Measurements from ENCODE around the gene PCDHA2.
"Not testable (repeated sequence)": the region's sequence is repeated elsewhere in the genome, so short reads cannot be mapped to it uniquely, and the experiment has no call there.

PCDHA2 gene

GRCh38 chr5:140821375-140822280, 27.0 kb downstream of the PCDHA2 start, which contains the start of gene PCDHA5:
Gene PCDHA5 (plus strand): TSS chr5:140821613.
- no peak for DNase-seq

DNA sequence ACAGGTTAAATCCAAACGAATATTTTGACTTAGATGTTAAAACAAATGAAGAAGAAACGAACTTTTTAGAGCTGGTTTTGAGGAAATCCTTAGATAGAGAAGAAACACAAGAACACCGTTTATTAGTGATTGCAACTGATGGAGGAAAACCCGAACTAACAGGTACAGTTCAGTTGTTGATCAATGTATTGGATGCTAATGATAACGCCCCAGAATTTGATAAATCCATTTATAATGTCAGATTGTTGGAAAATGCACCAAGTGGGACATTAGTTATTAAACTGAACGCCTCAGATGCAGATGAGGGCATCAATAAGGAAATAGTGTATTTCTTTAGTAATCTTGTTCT, 27.6 kb downstream of the PCDHA2 start:
- DNase-seq, result no peak

GRCh38 chr5:140822969-140823368, 28.3 kb downstream of the PCDHA2 start:
- not testable (repeated sequence) for DNase-seq

DNA sequence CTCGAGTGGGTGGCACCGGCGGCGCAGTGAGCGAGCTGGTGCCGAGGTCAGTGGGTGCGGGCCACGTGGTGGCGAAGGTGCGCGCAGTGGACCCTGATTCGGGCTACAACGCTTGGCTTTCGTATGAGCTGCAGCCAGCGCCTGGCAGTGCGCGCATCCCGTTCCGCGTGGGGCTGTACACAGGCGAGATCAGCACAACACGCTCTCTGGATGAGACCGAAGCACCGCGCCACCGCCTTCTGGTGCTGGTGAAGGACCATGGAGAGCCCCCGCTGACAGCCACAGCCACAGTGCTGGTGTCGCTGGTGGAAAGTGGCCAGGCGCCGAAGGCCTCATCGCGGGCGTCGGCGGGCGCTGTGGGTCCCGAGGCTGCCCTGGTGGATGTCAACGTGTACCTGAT, 28.8 kb downstream of the PCDHA2 start:
- DNase-seq, result no peak

GRCh38 chr5:140827704-140828361, 33.2 kb downstream of the PCDHA2 start, which contains the start of gene PCDHA6:
Gene PCDHA6 (plus strand): TSS chr5:140827960. CDS start chr5:140828092, 132 bp downstream.
- no peak for DNase-seq

DNA sequence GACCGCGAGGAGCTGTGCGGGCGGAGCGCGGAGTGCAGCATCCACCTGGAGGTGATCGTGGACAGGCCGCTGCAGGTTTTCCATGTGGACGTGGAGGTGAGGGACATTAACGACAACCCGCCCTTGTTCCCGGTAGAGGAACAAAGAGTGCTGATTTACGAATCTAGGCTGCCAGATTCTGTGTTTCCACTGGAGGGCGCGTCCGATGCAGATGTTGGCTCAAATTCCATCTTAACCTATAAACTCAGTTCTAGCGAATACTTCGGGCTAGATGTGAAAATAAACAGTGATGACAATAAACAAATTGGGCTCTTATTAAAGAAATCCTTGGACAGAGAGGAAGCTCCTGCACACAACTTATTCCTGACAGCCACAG, 33.7 kb downstream of the PCDHA2 start:
- no peak for DNase-seq

- DNase-seq, result not testable (repeated sequence)
Observed at GRCh38 chr5:140829511-140830501, 35.2 kb downstream of the PCDHA2 start.

DNA sequence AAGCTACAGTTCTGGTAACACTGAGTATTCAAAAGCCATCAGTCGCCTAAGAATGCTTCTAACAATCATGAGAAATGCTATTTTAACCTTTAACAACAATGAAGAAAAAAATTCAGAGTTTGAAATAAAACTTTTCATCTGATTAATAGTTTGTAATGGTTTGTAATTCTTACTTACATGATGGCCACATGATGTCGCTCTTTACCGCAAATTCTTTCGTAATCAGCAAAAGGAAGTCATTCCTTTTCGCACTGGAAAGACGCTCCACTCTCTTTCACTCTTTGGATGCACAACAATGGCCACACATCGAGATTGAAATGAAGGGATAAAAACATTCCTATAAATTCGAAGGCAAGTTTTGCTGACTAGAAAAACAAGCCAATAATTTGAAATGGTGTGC, 39.3 kb downstream of the PCDHA2 start, which contains the start of gene PCDHA7:
PCDHA7 (plus strand) TSS at position 277 of the 400 bp plus-strand sequence; CDS start at position 392, 115 bp downstream.
- DNase-seq, result no peak

- DNase-seq, result not testable (repeated sequence)
Observed at GRCh38 chr5:140834439-140835008, 39.9 kb downstream of the PCDHA2 start.

GRCh38 chr5:140835622-140836510, 41.2 kb downstream of the PCDHA2 start:
- DNase-seq, result no peak

- DNase-seq, result no peak
Observed at GRCh38 chr5:140840978-140841962, 46.6 kb downstream of the PCDHA2 start, which contains the start of gene PCDHA8. Gene PCDHA8 (plus strand): TSS chr5:140841187. CDS start chr5:140841322, 135 bp downstream.

DNA sequence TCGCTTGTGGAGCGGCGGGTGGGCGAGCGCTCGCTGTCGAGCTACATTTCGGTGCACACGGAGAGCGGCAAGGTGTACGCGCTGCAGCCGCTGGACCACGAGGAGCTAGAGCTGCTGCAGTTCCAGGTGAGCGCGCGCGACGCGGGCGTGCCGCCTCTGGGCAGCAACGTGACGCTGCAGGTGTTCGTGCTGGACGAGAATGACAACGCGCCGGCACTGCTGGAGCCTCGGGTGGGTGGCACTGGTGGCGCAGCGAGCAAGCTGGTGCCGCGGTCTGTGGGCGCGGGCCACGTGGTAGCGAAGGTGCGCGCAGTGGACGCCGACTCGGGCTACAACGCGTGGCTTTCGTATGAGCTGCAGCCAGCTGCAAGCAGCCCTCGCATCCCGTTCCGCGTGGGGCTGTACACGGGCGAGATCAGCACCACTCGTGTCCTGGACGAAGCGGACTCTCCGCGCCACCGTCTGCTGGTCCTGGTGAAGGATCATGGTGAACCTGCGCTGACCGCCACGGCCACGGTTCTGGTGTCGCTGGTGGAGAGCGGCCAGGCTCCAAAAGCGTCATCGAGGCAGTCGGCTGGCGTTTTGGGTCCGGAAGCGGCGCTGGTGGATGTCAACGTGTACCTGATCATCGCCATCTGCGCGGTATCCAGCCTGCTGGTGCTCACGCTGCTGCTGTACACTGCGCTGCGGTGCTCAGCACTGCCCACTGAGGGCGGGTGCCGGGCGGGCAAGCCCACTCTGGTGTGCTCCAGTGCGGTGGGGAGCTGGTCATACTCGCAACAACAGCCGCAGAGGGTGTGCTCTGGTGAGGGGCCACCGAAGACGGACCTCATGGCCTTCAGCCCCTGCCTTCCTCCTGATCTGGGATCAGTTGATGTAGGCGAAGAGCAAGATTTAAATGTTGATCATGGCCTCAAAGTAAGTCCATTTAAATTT, 48.4 kb downstream of the PCDHA2 start:
- no peak for DNase-seq
